Metanephros (tissue), 1 donor: Measurements from ENCODE around the gene GLYATL1. TPM values are rescaled to one million over a fixed set of nuclear protein-coding genes. Genes with fewer than 3 reads are reported as not detected.

Experiments used
- total RNA-seq: library from RNA; depleted of rRNA; stranded (reverse); fragments of >200 nt; gene quantifications from one replicate; pipeline ENCODE4 v1.2.3, GENCODE V29; 2014

The GLYATL1 gene, protein sequence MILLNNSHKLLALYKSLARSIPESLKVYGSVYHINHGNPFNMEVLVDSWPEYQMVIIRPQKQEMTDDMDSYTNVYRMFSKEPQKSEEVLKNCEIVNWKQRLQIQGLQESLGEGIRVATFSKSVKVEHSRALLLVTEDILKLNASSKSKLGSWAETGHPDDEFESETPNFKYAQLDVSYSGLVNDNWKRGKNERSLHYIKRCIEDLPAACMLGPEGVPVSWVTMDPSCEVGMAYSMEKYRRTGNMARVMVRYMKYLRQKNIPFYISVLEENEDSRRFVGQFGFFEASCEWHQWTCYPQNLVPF
- 115 TPM for total RNA-seq

GRCh38 chr11:58939277-58939676 lies at the start of gene GLYATL1:
TSS of gene GLYATL1 (plus strand) at chr11:58939488. CDS start at chr11:58947088, 7,600 bp downstream.

Other genes with a start within 250 kb of the GLYATL1 start
- gene GLYAT, start 207.5 kb upstream of the GLYATL1 start, total RNA-seq, result 69.0 TPM
- 0.82 TPM for gene GLYATL2, start 94.8 kb upstream of the GLYATL1 start, total RNA-seq
- not detected for gene GLYATL1B, start 146.8 kb downstream of the GLYATL1 start, total RNA-seq
- gene FAM111B, start 167.7 kb downstream of the GLYATL1 start, total RNA-seq, result 5.8 TPM
- gene FAM111A, start 203.4 kb downstream of the GLYATL1 start, total RNA-seq, result 46.3 TPM
- gene DTX4, start 232.6 kb downstream of the GLYATL1 start, total RNA-seq, result 25.5 TPM